Caco-2 (cell line): Measurements from ENCODE around the gene LGALS3. TPM values are rescaled to one million over a fixed set of nuclear protein-coding genes. Genes with fewer than 3 reads are reported as not detected.
A peak's percentile ranks its signal among the peaks of the same experiment; 100 is the strongest.
"Not testable (repeated sequence)": the region's sequence is repeated elsewhere in the genome, so short reads cannot be mapped to it uniquely, and the experiment has no call there.

Experiments used
- Bru-seq: library from RNA; stranded (reverse); fragments of 400-500 nt; gene quantifications from one replicate; lab custom pipeline; 2021; lab: Mats Ljungman, UMichigan
- BruChase-seq, 2 experiments: library from RNA; stranded (reverse); fragments of 400-500 nt; gene quantifications; one replicate each; lab custom pipeline; 2021; lab: Mats Ljungman, UMichigan
- BruUV-seq: library from RNA; stranded (reverse); fragments of 400-500 nt; replicated peaks from 2 replicates; lab custom pipeline; 2021; lab: Mats Ljungman, UMichigan
- CTCF ChIA-PET: fragments of 300-600 bp; sonication (Branson Sonifier 250); formaldehyde crosslinking; loops from one replicate; lab custom pipeline; 2022; ENCODE audit warnings: antibody characterized with exemption; lab: Charles Lee
- POLR2A ChIA-PET: fragments of 300-600 bp; sonication (Branson Sonifier 250); formaldehyde crosslinking; loops from one replicate; lab custom pipeline; 2022; ENCODE audit warnings: antibody characterized with exemption; lab: Charles Lee
- DNase-seq, 2 experiments: peaks; one replicate each; pipeline versions ENCODE4 v3.0.0 to v3.0.0-alpha.2; 2020 to 2022
- H3K27me3 ChIP-seq: replicated peaks from 2 replicates; pipeline ENCODE4 v1.6.0; 2011; ENCODE audit warnings: low read length; ENCODE audit not compliant: control insufficient read depth, insufficient read depth
- H3K36me3 ChIP-seq: 2 replicates; pipeline ENCODE4 v1.5.1; 2011; ENCODE audit warnings: low read length; ENCODE audit not compliant: control insufficient read depth, insufficient read depth
- H3K4me1 ChIP-seq: fragments of 250-450 bp; sonication (Bioruptor Pico); 2 replicates; pipeline ENCODE4 v1.5.1; 2020; ENCODE audit warnings: mild to moderate bottlenecking
- H3K4me3 ChIP-seq: 2 replicates; pipeline ENCODE4 v1.5.1; 2011; ENCODE audit warnings: low read depth, mild to moderate bottlenecking, control low read depth, low read length
- H3K9me3 ChIP-seq: fragments of 250-450 bp; sonication (Bioruptor Pico); 2 replicates; pipeline ENCODE4 v1.5.1; 2020; ENCODE audit warnings: mild to moderate bottlenecking, moderate library complexity
- H3K27ac Mint-ChIP-seq: one replicate; pipeline ENCODE4 v1.8.0; 2022; ENCODE audit warnings: mixed read lengths; ENCODE audit not compliant: unreplicated experiment
- H3K27me3 Mint-ChIP-seq: one replicate; pipeline ENCODE4 v1.8.0; 2022; ENCODE audit warnings: mixed read lengths; ENCODE audit not compliant: insufficient read depth, unreplicated experiment
- H3K36me3 Mint-ChIP-seq: one replicate; pipeline ENCODE4 v1.8.0; 2022; ENCODE audit warnings: mild to moderate bottlenecking, mixed read lengths; ENCODE audit not compliant: insufficient read depth, unreplicated experiment
- H3K4me1 Mint-ChIP-seq: one replicate; pipeline ENCODE4 v1.8.0; 2022; ENCODE audit warnings: low read depth, mixed read lengths; ENCODE audit not compliant: unreplicated experiment
- H3K4me3 Mint-ChIP-seq: one replicate; pipeline ENCODE4 v1.8.0; 2022; ENCODE audit warnings: mild to moderate bottlenecking, moderate library complexity, mixed read lengths; ENCODE audit not compliant: unreplicated experiment
- H3K9me3 Mint-ChIP-seq: one replicate; pipeline ENCODE4 v1.8.0; 2022; ENCODE audit warnings: mixed read lengths; ENCODE audit not compliant: unreplicated experiment
- CTCF ChIP-seq, 2 experiments: fragments of 200-600 bp in 1 of 2; IDR thresholded peaks; 1 replicate in 1 of 2; 2 replicates in 1 of 2; pipeline versions ENCODE4 v1.5.1 to v1.8.0; 2011 to 2022; ENCODE audit warnings: antibody characterized with exemption in 1 of 2, control low read depth in 1 of 2, inconsistent platforms in 1 of 2, low read depth in 1 of 2, low read length in 1 of 2, mild to moderate bottlenecking in 1 of 2, moderate library complexity in 1 of 2; ENCODE audit not compliant: insufficient read depth in 1 of 2, severe bottlenecking in 1 of 2, unreplicated experiment in 1 of 2
- intact Hi-C: fragments of 100-400 bp; cut with micrococcal nuclease; formaldehyde crosslinking; loops from one replicate; pipeline ENCODE4 v1.10.0; 2022; ENCODE audit not compliant: unreplicated experiment
- long read RNA-seq: library from polyadenylated mRNA; stranded (forward); transcript quantifications from one replicate; pipeline ENCODE4 v2.0.0, GENCODE V29; 2022
- total RNA-seq: library from RNA; stranded (reverse); gene quantifications from 2 replicates; pipeline ENCODE4 v1.2.3, GENCODE V29; 2022

Gene LGALS3
- 206 and 246 TPM in 2 replicates for total RNA-seq
- percentile 99 among the genes with signal in this experiment for Bru-seq, nascent RNA
- BruChase-seq, experiment 1, labeled RNA remaining after a 2-hour chase: percentile 94 among the genes with signal in this experiment
- BruChase-seq, experiment 2, labeled RNA remaining after a 6-hour chase: percentile 96 among the genes with signal in this experiment
- long read RNA-seq, transcript LGALS3-201 (6 exons, 1,146 nt): major isoform, 290 of 314 reads
- long read RNA-seq, partial matches to known transcripts: 5 of 314 reads
- long read RNA-seq, other reads (novel, unspliced or antisense): 15 of 314 reads

GRCh38 chr14:55129086-55129427, at the start of gene LGALS3:
LGALS3 (plus strand) TSS chr14:55129252; CDS start chr14:55137374, 8,122 bp downstream.
- ChIA-PET POLR2A (interaction anchor here (0.6 to 2.4 kb wide), 8 partner anchors 8 to 77 kb away, joined by 3 to 54 read pairs (median 4); no protein-coding TSS in a partner anchor), CTCF (interaction anchor here (0.6 to 1.6 kb wide), 4 partner anchors 21 to 269 kb away, joined by 5 to 10 read pairs (median 6); no protein-coding TSS in a partner anchor)
- H3K36me3 ChIP-seq: peaks cover 2% of the 10 kb centered on the region; the same call in 1 of the 2 replicates
- Mint-ChIP-seq H3K27me3 (no peaks in the 10 kb centered on the region), H3K4me1 (peaks cover 22% of the 10 kb centered on the region), H3K27ac (peak within 1 kb of the TSS; percentile 83), H3K4me3 (peak within 1 kb of the TSS; percentile 89), H3K9me3 (no peaks in the 10 kb centered on the region), H3K36me3 (peaks cover 53% of the 10 kb centered on the region)
- TF ChIP-seq CTCF (IDR thresholded peaks at IDR 0.05; ENCODE audit: insufficient read depth in 1 of 2, low read depth in 1 of 2, low read length in 1 of 2, severe bottlenecking in 1 of 2, unreplicated experiment in 1 of 2): no peak
- DNase-seq: peak; percentile 70 to 83
- peak within 1 kb of the TSS; percentile 96 for H3K4me3 ChIP-seq
- no peaks in the 10 kb centered on the region for H3K27me3 ChIP-seq
- intact Hi-C loops: loop anchor here (1.0 kb wide), 1 partner anchor 26 kb away; no protein-coding TSS in a partner anchor
- BruUV-seq: no TSS peak
- no peaks in the 10 kb centered on the region for H3K9me3 ChIP-seq
- H3K4me1 ChIP-seq: peaks cover 71% of the 10 kb centered on the region

GRCh38 chr14:55079961-55080360, 49.1 kb upstream of the LGALS3 start:
- Mint-ChIP-seq H3K4me1 (peaks cover 22% of the 10 kb centered on the region), H3K36me3 (peaks cover 21% of the 10 kb centered on the region), H3K27ac (peak overlapping the region; percentile 99)
- intact Hi-C loops, H3K9me3 ChIP-seq, H3K9me3 Mint-ChIP-seq, H3K4me3 Mint-ChIP-seq, H3K27me3 Mint-ChIP-seq, DNase-seq, CTCF ChIA-PET, BruUV-seq, POLR2A ChIA-PET, H3K4me3 ChIP-seq, H3K36me3 ChIP-seq, H3K27me3 ChIP-seq: not testable (repeated sequence)
- H3K4me1 ChIP-seq: peaks cover 25% of the 10 kb centered on the region

GRCh38 chr14:55084401-55085059, 44.5 kb upstream of the LGALS3 start:
- no peak overlapping the region for H3K27ac Mint-ChIP-seq
- H3K27me3 Mint-ChIP-seq: no peaks in the 10 kb centered on the region
- no peaks in the 10 kb centered on the region for H3K4me1 Mint-ChIP-seq
- CTCF ChIA-PET: interaction anchor here (0.6 kb wide), 1 partner anchor 75 kb away, joined by 5 read pairs; no protein-coding TSS in a partner anchor
- no peak for TF ChIP-seq CTCF (IDR thresholded peaks at IDR 0.05; ENCODE audit: insufficient read depth in 1 of 2, low read depth in 1 of 2, low read length in 1 of 2, severe bottlenecking in 1 of 2, unreplicated experiment in 1 of 2)
- intact Hi-C loops: no loop called here
- no peak overlapping the region for H3K4me3 Mint-ChIP-seq
- H3K27me3 ChIP-seq: no peaks in the 10 kb centered on the region
- H3K36me3 Mint-ChIP-seq: no peaks in the 10 kb centered on the region
- no peak for DNase-seq
- H3K36me3 ChIP-seq: no peaks in the 10 kb centered on the region; the same call in 1 of the 2 replicates
- H3K4me3 ChIP-seq: no peak overlapping the region
- POLR2A ChIA-PET: interaction anchor here (0.6 kb wide), 1 partner anchor 25 kb away, joined by 13 read pairs; no protein-coding TSS in a partner anchor
- H3K9me3 ChIP-seq: no peaks in the 10 kb centered on the region
- H3K9me3 Mint-ChIP-seq: no peaks in the 10 kb centered on the region
- H3K4me1 ChIP-seq: no peaks in the 10 kb centered on the region
- BruUV-seq: no TSS peak
